LoVo (cell line): ENCODE measurements around the gene ATL2.

ENCODE experiments used
- DNase-seq: peaks from one replicate; pipeline ENCODE4 v3.0.0-alpha.2; 2016; ENCODE audit warnings: low spot score

The ATL2 gene

DNA sequence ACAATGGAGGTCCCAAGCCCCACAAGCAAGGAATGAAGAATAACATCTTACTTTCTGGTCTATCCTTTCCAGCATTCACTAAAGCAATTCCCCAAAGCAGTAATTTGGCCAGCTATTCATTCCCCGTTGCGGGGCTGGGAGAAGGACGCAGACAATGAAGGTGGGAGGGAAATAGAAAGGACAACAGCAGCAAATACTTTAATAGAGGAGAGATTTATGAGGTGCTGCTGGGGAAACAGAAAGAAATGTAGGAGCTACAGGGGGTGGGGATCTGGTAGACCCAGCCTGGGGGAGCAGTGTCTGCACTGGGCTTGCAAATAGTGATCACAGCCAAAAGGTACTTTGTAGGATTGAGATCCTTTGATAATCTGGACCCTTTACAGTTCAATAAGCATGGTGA is 13.9 kb upstream of the ATL2 start:
- DNase-seq = no peak

DNA sequence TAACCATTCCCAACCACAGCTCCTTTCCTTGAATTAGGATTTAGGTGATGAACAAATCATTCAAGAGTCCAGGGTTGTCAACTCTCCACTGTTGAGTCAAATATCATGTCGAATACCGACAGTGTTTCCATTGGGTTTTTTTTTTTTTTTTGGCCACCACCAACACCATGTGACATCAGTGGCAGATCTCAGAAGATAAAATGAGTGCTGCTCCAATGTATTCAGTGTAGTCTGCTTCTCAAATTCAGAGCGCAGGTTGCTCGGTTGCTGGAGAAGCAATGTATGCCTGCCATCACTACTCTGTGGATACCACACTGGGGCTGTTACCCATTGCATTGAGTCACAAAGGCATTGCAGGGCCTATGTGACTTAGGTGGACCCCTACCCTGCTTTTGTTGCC is 10.8 kb upstream of the ATL2 start:
- no peak for DNase-seq

- DNase-seq = no peak
These were observed 9.7 kb upstream of the ATL2 start for GRCh38 chr2:38386821-38387220.

GRCh38 chr2:38386377-38386776 is 9.3 kb upstream of the ATL2 start:
- DNase-seq = peak; percentile 16

GRCh38 chr2:38384338-38384737 is 7.3 kb upstream of the ATL2 start:
- DNase-seq = peak; percentile 65

GRCh38 chr2:38383741-38384140 is 6.7 kb upstream of the ATL2 start:
- DNase-seq = peak; percentile 59

GRCh38 chr2:38381381-38382143 is 4.5 kb upstream of the ATL2 start:
- DNase-seq = no peak

DNA sequence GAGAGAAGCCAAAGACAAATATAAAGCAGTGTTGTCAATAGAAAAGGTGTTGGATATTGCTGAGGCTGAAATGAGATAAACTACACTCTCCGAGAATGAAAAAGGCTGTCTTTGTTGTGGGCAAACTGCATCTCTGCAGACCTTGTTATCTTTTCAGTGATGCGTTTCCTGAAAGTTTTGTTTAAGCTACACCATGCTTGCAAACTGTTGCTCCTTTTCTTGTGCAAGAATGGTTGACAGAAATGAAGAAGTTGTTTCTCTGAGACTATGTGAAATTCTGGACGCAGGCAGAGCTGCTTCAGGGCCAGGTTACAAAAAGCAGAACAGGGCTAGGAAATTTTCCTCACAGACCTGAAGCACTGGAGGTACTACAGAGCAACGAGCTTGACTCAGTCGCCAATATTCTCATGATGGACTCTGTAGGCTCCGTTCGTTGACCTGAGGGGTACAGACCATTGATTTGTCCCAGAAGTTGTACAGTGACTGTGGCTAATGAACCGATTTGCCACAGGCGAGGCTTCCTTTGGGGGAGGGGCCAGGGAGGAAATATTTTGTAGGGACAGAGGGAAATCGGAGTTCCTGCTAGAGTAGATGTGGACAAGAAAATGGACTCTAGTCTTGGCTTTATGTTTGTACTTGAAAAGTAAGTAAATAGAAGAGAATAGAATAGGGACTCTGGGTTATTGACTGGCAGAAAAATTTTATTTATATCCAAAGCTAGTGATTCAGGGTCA is 3.5 kb upstream of the ATL2 start:
- DNase-seq = no peak

DNA sequence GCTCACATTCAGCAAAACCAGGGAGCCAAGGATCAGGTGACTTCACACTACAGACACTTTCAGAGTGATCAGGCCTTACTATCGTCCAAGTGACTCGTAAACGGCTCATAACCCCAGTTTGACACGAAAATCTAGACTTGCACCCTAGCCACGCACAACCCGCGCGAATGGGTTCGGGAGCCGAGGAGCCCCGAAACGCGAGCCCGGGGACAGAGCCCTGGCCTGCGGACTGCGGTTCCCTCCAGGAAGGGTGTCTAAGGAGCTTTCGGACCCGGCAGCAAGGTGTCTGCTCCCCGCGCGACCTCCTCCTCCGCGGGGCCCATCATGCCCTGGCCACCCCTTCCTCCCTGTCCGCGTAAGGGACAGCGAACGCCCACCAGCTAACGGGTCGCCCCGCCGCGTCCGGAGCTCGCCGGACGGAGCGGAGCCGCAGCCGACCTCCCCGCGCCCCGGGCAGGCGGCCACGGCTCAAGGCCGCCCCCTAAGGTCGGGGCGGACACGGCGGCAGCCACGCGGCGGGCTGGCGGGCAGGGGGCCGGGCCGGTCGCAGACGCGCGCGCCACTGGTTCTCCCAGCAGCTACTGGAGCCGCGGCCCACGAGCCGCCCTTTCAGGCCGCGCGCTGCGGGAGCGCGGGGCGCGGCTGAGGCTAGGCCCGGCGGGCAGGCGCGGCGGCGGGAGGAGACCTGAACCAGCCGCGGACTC is 575 bp downstream of the ATL2 start:
- peak; percentile 78 for DNase-seq

- DNase-seq = no peak
These were observed 1.3 kb downstream of the ATL2 start for GRCh38 chr2:38375696-38376345.

DNA sequence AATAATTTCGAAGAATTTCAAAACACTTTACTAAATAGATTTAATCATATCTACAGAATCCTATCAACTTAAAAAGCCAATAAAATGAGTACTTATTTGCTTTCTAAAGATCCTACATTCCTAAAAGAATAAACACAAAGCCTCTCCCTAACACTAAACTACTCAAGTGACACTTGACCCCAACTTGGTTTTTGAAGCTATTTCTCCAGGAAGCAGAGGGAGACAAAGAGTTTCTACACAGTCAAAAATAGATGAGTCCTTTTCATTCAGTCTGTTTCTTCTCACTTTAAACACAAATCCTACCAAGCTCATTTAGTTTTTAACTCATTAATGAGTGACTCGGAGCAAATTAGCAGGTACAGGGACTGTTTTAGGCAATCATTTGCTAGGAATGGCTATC is 2.1 kb downstream of the ATL2 start:
- DNase-seq = peak; percentile 12

DNA sequence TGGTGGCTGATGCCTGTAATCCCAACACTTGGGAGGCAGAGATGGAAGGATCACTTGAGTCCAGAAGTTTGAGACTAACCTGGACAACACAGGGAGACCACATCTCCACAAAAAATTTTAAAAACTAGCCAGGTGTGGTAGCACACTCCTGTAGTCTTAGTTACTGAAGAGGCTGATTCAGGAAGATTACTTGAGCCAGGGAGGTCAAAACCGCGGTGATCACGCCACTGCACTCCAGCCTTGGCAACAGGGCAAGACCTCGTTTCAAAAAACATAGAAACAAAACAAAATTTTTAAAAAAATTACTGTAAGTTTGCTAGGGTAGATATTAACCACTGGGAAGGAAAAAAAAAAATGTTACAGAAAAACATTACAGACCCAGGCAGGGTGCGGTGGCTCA is 5.8 kb downstream of the ATL2 start:
- no peak for DNase-seq

DNA sequence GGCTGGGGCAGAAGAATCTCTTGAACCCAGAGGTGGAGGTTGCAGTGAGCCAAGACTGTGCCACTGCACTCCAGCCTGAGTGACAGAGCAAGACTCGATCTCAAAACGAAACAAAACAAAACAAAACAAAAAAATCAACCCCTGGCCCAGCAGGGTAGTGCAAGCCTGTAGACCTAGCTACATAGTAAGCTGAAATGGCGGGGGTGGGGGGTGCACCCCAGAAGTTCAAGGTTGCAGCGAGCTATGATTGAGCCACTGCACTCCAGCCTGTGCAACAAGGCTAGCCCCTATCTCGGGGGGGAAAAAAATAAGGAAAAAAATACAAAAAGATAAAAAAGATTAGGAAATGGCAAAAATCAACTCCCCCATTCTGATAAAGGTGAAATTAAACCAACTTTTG is 6.4 kb downstream of the ATL2 start:
- no peak for DNase-seq

- no peak for DNase-seq
These were observed 14.8 kb downstream of the ATL2 start for GRCh38 chr2:38362232-38362631.

DNA sequence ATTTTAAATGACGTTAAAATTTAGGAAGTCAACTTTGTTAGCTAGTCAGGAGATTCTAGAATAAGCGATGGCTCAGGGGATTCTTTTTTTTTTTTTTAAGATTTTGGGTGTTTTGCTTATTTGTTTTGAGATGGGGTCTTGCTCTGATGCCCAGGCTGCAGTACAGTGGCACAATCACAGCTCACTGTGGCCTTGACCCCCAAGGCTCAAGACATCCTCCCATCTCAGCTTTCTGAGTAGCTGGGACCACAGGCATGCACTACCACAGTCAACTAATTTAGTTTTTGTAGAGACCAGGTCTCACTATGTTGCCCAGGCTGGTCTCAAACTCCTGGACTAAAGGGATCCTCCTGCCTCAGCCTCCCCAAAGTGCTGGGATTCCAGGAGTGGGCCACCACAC is 16.9 kb downstream of the ATL2 start:
- DNase-seq = no peak

DNA sequence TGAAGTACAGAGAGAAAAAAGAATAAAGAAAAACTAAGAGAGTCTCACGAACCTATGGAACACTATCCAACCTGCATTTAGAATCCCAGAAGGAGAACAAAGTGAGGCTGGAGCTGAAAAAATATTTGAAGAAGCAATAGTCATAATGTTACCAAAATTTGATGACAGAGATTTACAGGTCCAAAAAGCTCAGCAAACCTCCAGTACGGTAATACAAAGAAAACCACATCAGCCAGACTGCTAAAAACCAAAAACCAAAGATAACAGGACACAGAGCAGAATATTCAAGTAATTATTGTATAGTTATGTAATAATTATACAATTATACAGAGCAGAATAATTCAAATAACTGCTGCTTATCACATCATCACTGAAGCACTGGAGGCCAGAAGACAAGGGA is 23.7 kb downstream of the ATL2 start:
- no peak for DNase-seq

GRCh38 chr2:38352336-38352735 is 24.7 kb downstream of the ATL2 start:
- DNase-seq = no peak

GRCh38 chr2:38345323-38346038 is 31.6 kb downstream of the ATL2 start:
- DNase-seq = no peak

- DNase-seq = no peak
These were observed 32.3 kb downstream of the ATL2 start for GRCh38 chr2:38344813-38345212.

- DNase-seq = no peak
These were observed 33.9 kb downstream of the ATL2 start for GRCh38 chr2:38343212-38343611.

DNA sequence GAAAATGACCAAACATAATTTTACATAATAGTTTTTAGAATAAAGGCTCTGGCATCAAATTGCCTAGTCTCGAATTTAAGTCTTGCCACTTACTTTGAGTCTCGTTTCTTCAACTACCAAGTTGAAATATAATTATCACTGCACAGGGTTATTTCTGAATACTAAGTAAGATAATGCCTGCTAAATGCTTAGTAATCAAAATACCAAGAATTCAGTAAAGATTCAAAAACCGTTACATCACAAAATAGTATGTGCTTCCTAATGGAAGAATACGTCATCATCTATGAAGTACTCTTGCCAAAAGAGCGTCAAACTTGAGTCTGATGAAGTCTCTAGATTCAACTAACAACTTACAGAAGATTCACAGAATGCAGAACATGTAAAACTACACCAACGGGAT is 40.5 kb downstream of the ATL2 start:
- DNase-seq = no peak

DNA sequence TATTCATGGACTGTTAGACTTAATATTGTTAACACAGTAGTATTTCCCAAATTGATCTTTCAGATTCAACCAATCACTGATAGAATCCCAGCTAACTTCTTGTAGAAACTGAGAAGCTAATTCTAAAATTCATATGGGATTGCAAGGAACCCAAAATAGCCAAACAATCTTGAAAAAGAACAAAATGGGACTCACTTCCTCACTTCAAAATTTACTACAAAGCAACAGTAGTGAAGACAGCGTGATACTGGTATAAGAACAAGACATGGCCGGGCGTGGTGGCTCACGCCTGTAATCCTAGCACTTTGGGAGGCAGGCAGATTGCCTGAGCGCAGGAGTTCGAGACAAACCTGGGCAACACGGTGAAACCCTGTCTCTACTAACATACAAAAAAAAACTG is 46.3 kb downstream of the ATL2 start:
- DNase-seq = no peak
